GM20000 (cell line): ENCODE results near the gene DTX1.

ENCODE experiments used
- DNase-seq: peaks from one replicate; pipeline ENCODE4 v3.0.0; 2012; ENCODE audit warnings: low spot score
- CTCF ChIP-seq: IDR thresholded peaks from 2 replicates; pipeline ENCODE4 v1.5.1; 2012; ENCODE audit warnings: mild to moderate bottlenecking, control low read depth; ENCODE audit errors: extremely low read depth, missing control alignments

The DTX1 gene

GRCh38 chr12:113086249-113087164 lies 30.0 kb downstream of the DTX1 start:
- no peak for DNase-seq

GRCh38 chr12:113087193-113087592 lies 30.7 kb downstream of the DTX1 start:
- no peak for DNase-seq
- TF ChIP-seq CTCF: no peak

More at GRCh38 chr12:113086249-113087164, 30.0 kb downstream of the DTX1 start:
- no peak for TF ChIP-seq CTCF

- no peak for DNase-seq
- TF ChIP-seq CTCF: no peak
Observed at GRCh38 chr12:113088037-113088436, 31.5 kb downstream of the DTX1 start.

- TF ChIP-seq CTCF: no peak
- DNase-seq: peak; percentile 66
Observed at GRCh38 chr12:113088971-113089756, 32.6 kb downstream of the DTX1 start.

GRCh38 chr12:113089839-113090238 lies 33.3 kb downstream of the DTX1 start:
- no peak for TF ChIP-seq CTCF
- no peak for DNase-seq

GRCh38 chr12:113090740-113091139 lies 34.2 kb downstream of the DTX1 start:
- no peak for TF ChIP-seq CTCF
- no peak for DNase-seq

- no peak for DNase-seq
- no peak for TF ChIP-seq CTCF
Observed at GRCh38 chr12:113091506-113091905, 35.0 kb downstream of the DTX1 start.
